H9 (cell line): ENCODE results near the gene MYLK4. TPM values are rescaled to one million over a fixed set of nuclear protein-coding genes. Genes with fewer than 3 reads are reported as not detected.

Experiments
- DNase-seq: peaks from one replicate; pipeline ENCODE4 v3.0.0-alpha.2; 2017
- H2AFZ ChIP-seq: one replicate; pipeline ENCODE4 v1.6.1; 2013; ENCODE audit warnings: mild to moderate bottlenecking, low read length, control low read depth, moderate library complexity
- H2AK5ac ChIP-seq: 2 replicates; pipeline ENCODE4 v1.6.1; 2013; ENCODE audit warnings: low read length, control low read depth, mixed read lengths; ENCODE audit not compliant: insufficient read length
- H2BK120ac ChIP-seq: one replicate; pipeline ENCODE4 v1.6.1; 2013; ENCODE audit warnings: low read depth, mild to moderate bottlenecking, low read length, control low read depth, inconsistent platforms; ENCODE audit not compliant: poor library complexity, severe bottlenecking
- H2BK12ac ChIP-seq: 2 replicates; pipeline ENCODE4 v1.6.1; 2013; ENCODE audit warnings: low read length, control low read depth, mixed read lengths, low read depth; ENCODE audit not compliant: insufficient read length
- H2BK15ac ChIP-seq: 2 replicates; pipeline ENCODE4 v1.6.1; 2013; ENCODE audit warnings: low read depth, low read length, control low read depth
- H2BK20ac ChIP-seq: one replicate; pipeline ENCODE4 v1.6.1; 2013; ENCODE audit warnings: low read depth, mild to moderate bottlenecking, low read length, control low read depth, inconsistent platforms; ENCODE audit not compliant: poor library complexity, severe bottlenecking
- H2BK5ac ChIP-seq: 2 replicates; pipeline ENCODE4 v1.6.1; 2013; ENCODE audit warnings: low read length, control low read depth, mixed read lengths; ENCODE audit not compliant: insufficient read length
- H3K14ac ChIP-seq: 2 replicates; pipeline ENCODE4 v1.6.1; 2013; ENCODE audit warnings: low read length, control low read depth; ENCODE audit not compliant: insufficient read depth
- H3K18ac ChIP-seq: 2 replicates; pipeline ENCODE4 v1.6.1; 2013; ENCODE audit warnings: low read depth, mild to moderate bottlenecking, mixed read lengths, low read length, control low read depth; ENCODE audit not compliant: insufficient read length
- H3K23ac ChIP-seq: 2 replicates; pipeline ENCODE4 v1.6.1; 2013; ENCODE audit warnings: low read length, control low read depth, mixed read lengths, low read depth; ENCODE audit not compliant: insufficient read length
- H3K23me2 ChIP-seq: 2 replicates; pipeline ENCODE4 v1.6.1; 2013; ENCODE audit warnings: low read depth, mild to moderate bottlenecking, mixed read lengths, low read length, control low read depth; ENCODE audit not compliant: insufficient read length, poor library complexity, severe bottlenecking
- H3K27ac ChIP-seq: 2 replicates; pipeline ENCODE4 v1.5.1; 2013; ENCODE audit warnings: low read length, control low read depth, mixed read lengths, low read depth; ENCODE audit not compliant: insufficient read length
- H3K27me3 ChIP-seq: 2 replicates; pipeline ENCODE4 v1.6.1; 2013; ENCODE audit warnings: low read length, control low read depth, inconsistent platforms; ENCODE audit not compliant: insufficient read depth
- H3K4ac ChIP-seq: 2 replicates; pipeline ENCODE4 v1.6.1; 2013; ENCODE audit warnings: low read depth, mild to moderate bottlenecking, control low read depth, inconsistent platforms, low read length, moderate library complexity
- H3K4me1 ChIP-seq: 2 replicates; pipeline ENCODE4 v1.6.1; 2013; ENCODE audit warnings: low read length, control low read depth, inconsistent platforms; ENCODE audit not compliant: insufficient read depth
- H3K4me2 ChIP-seq: 2 replicates; pipeline ENCODE4 v1.6.1; 2013; ENCODE audit warnings: low read length, control low read depth, mixed read lengths; ENCODE audit not compliant: insufficient read length, insufficient read depth
- H3K56ac ChIP-seq: 2 replicates; pipeline ENCODE4 v1.6.1; 2013; ENCODE audit warnings: low read depth, mild to moderate bottlenecking, mixed read lengths, low read length, control low read depth; ENCODE audit not compliant: insufficient read length
- H3K79me1 ChIP-seq: 2 replicates; pipeline ENCODE4 v1.6.1; 2013; ENCODE audit warnings: low read depth, mild to moderate bottlenecking, moderate library complexity, low read length, control low read depth, inconsistent platforms; ENCODE audit not compliant: insufficient read depth, poor library complexity, severe bottlenecking
- H3K79me2 ChIP-seq: 2 replicates; pipeline ENCODE4 v1.6.1; 2013; ENCODE audit warnings: low read length, control low read depth, inconsistent platforms; ENCODE audit not compliant: insufficient read depth
- H3K9ac ChIP-seq: 2 replicates; pipeline ENCODE4 v1.6.1; 2013; ENCODE audit warnings: low read length, control low read depth, mixed read lengths; ENCODE audit not compliant: insufficient read length; ENCODE audit errors: extremely low read depth
- H3K9me3 ChIP-seq: one replicate; pipeline ENCODE4 v1.6.1; 2013; ENCODE audit warnings: low read depth, low read length, inconsistent platforms; ENCODE audit not compliant: control insufficient read depth
- H3T11ph ChIP-seq: one replicate; pipeline ENCODE4 v1.6.1; 2013; ENCODE audit warnings: mild to moderate bottlenecking, low read length, control low read depth, inconsistent platforms
- H4K20me1 ChIP-seq: one replicate; pipeline ENCODE4 v1.6.1; 2013; ENCODE audit not compliant: control insufficient read depth, insufficient read length, insufficient read depth
- H4K5ac ChIP-seq: 2 replicates; pipeline ENCODE4 v1.6.1; 2013; ENCODE audit warnings: low read depth, mild to moderate bottlenecking, mixed read lengths, low read length, control low read depth; ENCODE audit not compliant: insufficient read length
- H4K8ac ChIP-seq: replicated peaks from 2 replicates; pipeline ENCODE4 v1.6.1; 2013; ENCODE audit warnings: low read length, control low read depth, mixed read lengths, low read depth; ENCODE audit not compliant: insufficient read length
- H4K91ac ChIP-seq: 2 replicates; pipeline ENCODE4 v1.6.1; 2013; ENCODE audit warnings: low read depth, mild to moderate bottlenecking, moderate library complexity, mixed read lengths, low read length, control low read depth; ENCODE audit not compliant: insufficient read length
- H3K27ac Mint-ChIP-seq, 3 experiments: 2 replicates in 2 of 3; 3 replicates in 1 of 3; pipeline ENCODE4 v1.8.0; 2020 to 2021; ENCODE audit warnings: mixed read lengths in 3 of 3, mild to moderate bottlenecking in 1 of 3, moderate library complexity in 1 of 3
- H3K27me3 Mint-ChIP-seq: 2 replicates; pipeline ENCODE4 v1.8.0; 2021; ENCODE audit warnings: low read depth, mild to moderate bottlenecking, moderate library complexity, mixed read lengths
- H3K36me3 Mint-ChIP-seq, 3 experiments: 2 replicates in 2 of 3; 3 replicates in 1 of 3; pipeline ENCODE4 v1.8.0; 2020 to 2021; ENCODE audit warnings: low read depth in 3 of 3, mixed read lengths in 3 of 3; ENCODE audit not compliant: insufficient read depth in 1 of 3
- H3K4me1 Mint-ChIP-seq, 2 experiments: 2 replicates each; pipeline ENCODE4 v1.8.0; 2020; ENCODE audit warnings: mixed read lengths in 2 of 2
- H3K4me3 Mint-ChIP-seq, 2 experiments: 2 replicates in 1 of 2; 3 replicates in 1 of 2; pipeline ENCODE4 v1.8.0; 2020 to 2021; ENCODE audit warnings: mild to moderate bottlenecking in 2 of 2, mixed read lengths in 2 of 2, moderate library complexity in 1 of 2
- H3K9me3 Mint-ChIP-seq, 2 experiments: 2 replicates in 1 of 2; 3 replicates in 1 of 2; pipeline ENCODE4 v1.8.0; 2020; ENCODE audit warnings: mild to moderate bottlenecking in 2 of 2, mixed read lengths in 2 of 2, moderate library complexity in 1 of 2
- CTCF ChIP-seq: fragments of 200-600 bp; sonication (generic); conservative IDR thresholded peaks from 3 replicates; pipeline ENCODE4 v1.8.0; 2021; ENCODE audit warnings: antibody characterized with exemption, mild to moderate bottlenecking
- WGBS: extraction: QIAGEN DNeasy Blood & Tissue Kit; methylation state at CpG from one replicate; pipeline ENCODE4 v1.1.7; 2013; ENCODE audit warnings: missing lambda C conversion rate, low lambda C conversion rate, mixed read lengths; ENCODE audit not compliant: insufficient read length; ENCODE audit errors: extremely low coverage; 5-methylcytosine and 5-hydroxymethylcytosine counted together
- total RNA-seq: library from RNA; stranded (reverse); gene quantifications from 2 replicates; pipeline ENCODE4 v1.2.1, GENCODE V29; 2021

The MYLK4 gene
- total RNA-seq, 1 experiment from 2014 or later, result 0.28 TPM

- H3K9ac ChIP-seq, result no peak overlapping the region
- no peak overlapping the region for H2BK5ac ChIP-seq
- no peak overlapping the region for H3K4me3 Mint-ChIP-seq
- H2BK120ac ChIP-seq, result no peak overlapping the region
- no peak overlapping the region for H3K18ac ChIP-seq
- no peak overlapping the region for H3K23ac ChIP-seq
- H3K27ac Mint-ChIP-seq, result no peak overlapping the region
- H4K20me1 ChIP-seq, result no peaks in the 10 kb centered on the region
- peaks cover 16 to 32% (median 18%) of the 10 kb centered on the region in 3 experiments for H3K36me3 Mint-ChIP-seq
- H3K4me2 ChIP-seq, result no peak overlapping the region
- no peak overlapping the region for H2AFZ ChIP-seq
- no peak overlapping the region for H2BK20ac ChIP-seq
- H3K4me1 ChIP-seq, result peaks cover 3% of the 10 kb centered on the region; the same call in 1 of the 2 replicates
- peaks cover 5% of the 10 kb centered on the region for H3K79me1 ChIP-seq
- no peak for DNase-seq
- H3K56ac ChIP-seq, result no peak overlapping the region
- H3K4ac ChIP-seq, result no peak overlapping the region
- peaks cover 30 to 33% of the 10 kb centered on the region in 2 experiments for H3K4me1 Mint-ChIP-seq
- H4K8ac ChIP-seq, result no peak overlapping the region
- H3K27ac ChIP-seq, result no peak overlapping the region
- peaks cover 14% of the 10 kb centered on the region; the same call in 1 of the 2 replicates for H3K79me2 ChIP-seq
- H3K14ac ChIP-seq, result no peak overlapping the region
- no peak overlapping the region for H4K91ac ChIP-seq
- H3K27me3 Mint-ChIP-seq, result no peaks in the 10 kb centered on the region
- no peak overlapping the region for H4K5ac ChIP-seq
- no peak overlapping the region for H3T11ph ChIP-seq
- H3K27me3 ChIP-seq, result no peaks in the 10 kb centered on the region
- WGBS, result no CpG with 5 or more reads among the region's 3 CpGs
- no peaks in the 10 kb centered on the region for H3K9me3 Mint-ChIP-seq
- no peak overlapping the region for H2BK15ac ChIP-seq
- H3K9me3 ChIP-seq, result no peaks in the 10 kb centered on the region
- H2AK5ac ChIP-seq, result no peak overlapping the region
- no peaks in the 10 kb centered on the region for H3K23me2 ChIP-seq
- H2BK12ac ChIP-seq, result no peak overlapping the region
- no peak for TF ChIP-seq CTCF
Observed at GRCh38 chr6:2772840-2773239, 22.1 kb upstream of the MYLK4 start.
